CD4-positive, alpha-beta memory T cell (primary cell): ENCODE measurements around the gene SCN8A. TPM values are rescaled to one million over a fixed set of nuclear protein-coding genes. Genes with fewer than 3 reads are reported as not detected.

Experiments
- CTCF ChIA-PET: fragments of 350-600 bp; sonication (Branson Sonifier 250); formaldehyde crosslinking; loops from one replicate; lab custom pipeline; 2021; ENCODE audit warnings: inconsistent platforms; ENCODE audit not compliant: partially characterized antibody; lab: Charles Lee
- POLR2A ChIA-PET: fragments of 350-600 bp; sonication (Branson Sonifier 250); formaldehyde crosslinking; loops from one replicate; lab custom pipeline; 2021; ENCODE audit not compliant: partially characterized antibody; lab: Charles Lee
- DNase-seq, 5 donors: peaks; one replicate each; pipeline versions ENCODE4 v3.0.0 to v3.0.0-alpha.2; 2020 to 2022; ENCODE audit warnings: mixed read lengths in 1 of 5
- H3K27ac ChIP-seq: one replicate; pipeline ENCODE4 v1.7.0; 2013; ENCODE audit warnings: low read depth, low read length
- H3K27me3 ChIP-seq: 2 replicates; pipeline ENCODE4 v1.7.0; 2013; ENCODE audit warnings: mild to moderate bottlenecking, low read length, moderate library complexity; ENCODE audit not compliant: insufficient read depth
- H3K36me3 ChIP-seq: 2 replicates; pipeline ENCODE4 v1.7.0; 2013; ENCODE audit warnings: mild to moderate bottlenecking, low read length, moderate library complexity; ENCODE audit not compliant: insufficient read depth
- H3K4me1 ChIP-seq: 2 replicates; pipeline ENCODE4 v1.7.0; 2013; ENCODE audit warnings: mild to moderate bottlenecking, low read length, moderate library complexity; ENCODE audit not compliant: insufficient read depth
- H3K4me3 ChIP-seq, 2 donors: one replicate each; pipeline ENCODE4 v1.7.0; 2013; ENCODE audit warnings: low read length in 2 of 2, mild to moderate bottlenecking in 1 of 2
- H3K9me3 ChIP-seq, 2 donors: one replicate each; pipeline ENCODE4 v1.7.0; 2013; ENCODE audit warnings: low read length in 2 of 2, control low read depth in 1 of 2; ENCODE audit not compliant: control insufficient read depth in 1 of 2
- H3K27ac Mint-ChIP-seq, 7 donors: one replicate each; pipeline ENCODE4 v1.8.0; 2020 to 2021; ENCODE audit warnings: mixed read lengths in 7 of 7, mild to moderate bottlenecking in 6 of 7, inconsistent platforms in 3 of 7, moderate library complexity in 3 of 7
- H3K27me3 Mint-ChIP-seq, 2 donors: one replicate each; pipeline ENCODE4 v1.8.0; 2020 to 2021; ENCODE audit warnings: mixed read lengths in 2 of 2
- H3K36me3 Mint-ChIP-seq, 2 donors: one replicate each; pipeline ENCODE4 v1.8.0; 2020 to 2021; ENCODE audit warnings: mixed read lengths in 2 of 2, inconsistent platforms in 1 of 2, mild to moderate bottlenecking in 1 of 2
- H3K4me1 Mint-ChIP-seq, 4 donors: one replicate each; pipeline ENCODE4 v1.8.0; 2020 to 2021; ENCODE audit warnings: mixed read lengths in 4 of 4, mild to moderate bottlenecking in 1 of 4
- H3K4me3 Mint-ChIP-seq, 8 donors: one replicate each; pipeline ENCODE4 v1.8.0; 2020 to 2021; ENCODE audit warnings: mixed read lengths in 8 of 8, mild to moderate bottlenecking in 7 of 8, moderate library complexity in 6 of 8, inconsistent platforms in 3 of 8
- H3K9me3 Mint-ChIP-seq, 8 donors: one replicate each; pipeline ENCODE4 v1.8.0; 2020 to 2021; ENCODE audit warnings: mixed read lengths in 8 of 8, mild to moderate bottlenecking in 5 of 8, inconsistent platforms in 3 of 8, moderate library complexity in 1 of 8
- intact Hi-C: fragments of 100-400 bp; cut with micrococcal nuclease; formaldehyde crosslinking; loops from one replicate; pipeline ENCODE4 v1.15.1; 2023
- polyA plus RNA-seq, 2 donors: library from polyadenylated mRNA; unstranded; fragments of 300-500 nt; fragmentation: Illumina TruSeq; gene quantifications; one replicate each; pipeline ENCODE4 v1.2.3, GENCODE V29; 2021
- total RNA-seq, 2 experiments: library from RNA; stranded (reverse); gene quantifications; one replicate each; pipeline ENCODE4 v1.2.3, GENCODE V29; 2021

SCN8A gene
- total and polyA plus RNA-seq, 4 experiments from 2014 or later, result 0.04 to 1.00 (median 0.24) TPM

DNA sequence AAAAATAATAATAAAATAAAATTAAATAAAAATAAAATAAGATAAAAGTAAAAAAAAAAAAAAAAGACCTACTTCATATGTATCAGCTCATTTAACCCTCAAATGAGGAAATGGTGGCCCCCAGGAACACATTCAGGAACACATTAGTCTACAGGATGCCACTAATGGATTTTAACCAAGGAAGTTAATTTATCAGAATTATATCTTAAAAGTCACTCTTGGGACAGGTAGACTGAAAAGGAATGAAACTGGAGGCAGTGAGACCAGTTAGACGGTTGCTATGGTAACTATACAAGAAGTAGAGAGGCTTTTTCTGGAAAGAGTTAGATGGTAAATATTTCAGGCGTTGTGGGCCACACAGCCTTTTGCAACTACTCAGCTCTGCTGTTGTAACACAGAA is 54.9 kb downstream of the SCN8A start:
- Mint-ChIP-seq H3K36me3 (peaks cover 0 to 6% of the 10 kb centered on the region in 2 donors), H3K9me3 (peaks cover 0 to 23% (median 14%) of the 10 kb centered on the region in 8 donors), H3K27ac (no peak overlapping the region), H3K4me3 (no peak overlapping the region), H3K27me3 (peaks cover 0 to 14% of the 10 kb centered on the region in 2 donors), H3K4me1 (no peaks in the 10 kb centered on the region)
- DNase-seq, result no peak
- Histone ChIP-seq H3K27ac (no peak overlapping the region), H3K4me1 (no peaks in the 10 kb centered on the region), H3K9me3 (no peaks in the 10 kb centered on the region), H3K36me3 (no peaks in the 10 kb centered on the region), H3K4me3 (no peak overlapping the region), H3K27me3 (no peaks in the 10 kb centered on the region)
- POLR2A ChIA-PET, result no interaction called here
- intact Hi-C loops, result no loop called here
- CTCF ChIA-PET, result no interaction called here

DNA sequence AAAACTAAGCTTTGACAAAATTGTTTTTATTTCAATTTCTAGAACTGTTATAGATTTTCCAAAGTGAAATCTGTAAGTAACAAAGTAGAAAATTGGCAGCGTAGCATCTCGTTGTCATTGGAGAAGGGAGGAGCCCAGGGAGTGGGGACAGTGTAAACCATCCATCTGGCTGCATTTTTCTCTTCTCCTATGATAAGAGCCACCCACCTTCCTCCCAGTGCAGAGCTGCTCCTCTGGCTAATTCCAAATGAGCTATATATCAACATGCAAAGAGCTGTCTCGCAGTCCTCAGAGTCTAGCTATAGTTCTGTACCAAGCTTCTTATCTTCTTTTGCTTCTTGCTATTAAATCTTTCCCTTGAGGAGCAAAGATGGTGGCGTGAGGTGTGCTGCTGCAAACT is 56.6 kb downstream of the SCN8A start:
- intact Hi-C loops, result no loop called here
- H3K9me3 Mint-ChIP-seq, result peaks cover 2 to 26% (median 14%) of the 10 kb centered on the region in 8 donors
- H3K36me3 Mint-ChIP-seq, result peaks cover 0 to 6% of the 10 kb centered on the region in 2 donors
- H3K9me3 ChIP-seq, result no peaks in the 10 kb centered on the region
- no peak overlapping the region for H3K4me3 Mint-ChIP-seq
- CTCF ChIA-PET, result no interaction called here
- no peak overlapping the region for H3K27ac Mint-ChIP-seq
- peaks cover 8 to 14% of the 10 kb centered on the region in 2 donors for H3K27me3 Mint-ChIP-seq
- H3K4me1 ChIP-seq, result no peaks in the 10 kb centered on the region
- no peaks in the 10 kb centered on the region for H3K27me3 ChIP-seq
- DNase-seq, result no peak
- POLR2A ChIA-PET, result no interaction called here
- H3K36me3 ChIP-seq, result no peaks in the 10 kb centered on the region
- H3K4me1 Mint-ChIP-seq, result no peaks in the 10 kb centered on the region
- H3K27ac ChIP-seq, result no peak overlapping the region
- H3K4me3 ChIP-seq, result no peak overlapping the region

DNA sequence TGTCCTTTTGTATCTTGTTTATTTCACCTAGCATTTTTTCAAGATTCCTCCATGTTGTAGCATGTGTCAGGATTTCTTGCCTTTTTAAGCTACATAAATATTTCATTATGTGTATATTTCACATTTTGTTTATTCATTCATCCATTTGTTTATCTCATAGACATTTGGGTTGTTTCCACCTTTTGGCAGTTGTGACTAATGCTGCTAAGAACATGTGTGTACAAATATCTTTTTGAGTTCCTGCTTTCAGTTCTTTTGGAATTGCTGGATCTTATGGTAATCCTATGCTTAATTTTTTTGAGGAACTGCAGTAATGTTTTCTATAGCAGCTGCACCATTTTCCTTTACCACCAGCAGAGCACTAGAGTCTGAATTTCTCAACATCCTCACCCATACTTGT is 62.4 kb downstream of the SCN8A start:
- peaks cover 14 to 17% of the 10 kb centered on the region in 2 donors for H3K27me3 Mint-ChIP-seq
- Histone ChIP-seq H3K27ac (no peak overlapping the region), H3K27me3 (no peaks in the 10 kb centered on the region), H3K4me1 (no peaks in the 10 kb centered on the region), H3K4me3 (no peak overlapping the region), H3K9me3 (no peaks in the 10 kb centered on the region), H3K36me3 (no peaks in the 10 kb centered on the region)
- ChIA-PET POLR2A (no interaction called here), CTCF (interaction anchor here (1.1 kb wide), 1 partner anchor 224 kb away, joined by 3 read pairs; no protein-coding TSS in a partner anchor)
- H3K36me3 Mint-ChIP-seq, result peaks cover 0 to 3% of the 10 kb centered on the region in 2 donors
- intact Hi-C loops, result no loop called here
- no peak overlapping the region for H3K27ac Mint-ChIP-seq
- peaks cover 2 to 24% (median 13%) of the 10 kb centered on the region in 8 donors for H3K9me3 Mint-ChIP-seq
- H3K4me1 Mint-ChIP-seq, result no peaks in the 10 kb centered on the region
- DNase-seq, result no peak
- H3K4me3 Mint-ChIP-seq, result no peak overlapping the region

DNA sequence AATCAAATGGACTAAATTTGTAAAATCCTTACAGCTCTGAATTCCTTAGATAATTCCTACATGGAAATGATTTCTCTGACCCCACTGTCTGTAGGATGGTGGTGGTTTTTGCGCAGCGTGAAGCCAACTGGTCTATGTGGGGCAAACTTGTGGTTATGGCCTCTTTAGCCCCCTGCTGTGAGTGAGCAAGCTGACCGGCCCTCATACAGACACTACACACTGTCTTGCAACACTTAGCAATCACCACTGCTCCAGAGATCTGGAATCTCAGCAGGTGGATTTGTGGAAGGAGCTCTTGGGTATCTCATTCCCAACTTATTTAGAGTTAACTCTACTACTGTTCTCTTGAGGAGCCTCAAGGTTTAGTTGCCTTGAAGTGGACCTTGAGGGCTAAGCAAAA is 70.2 kb downstream of the SCN8A start:
- Histone ChIP-seq H3K36me3 (no peaks in the 10 kb centered on the region), H3K27me3 (no peaks in the 10 kb centered on the region), H3K27ac (no peak overlapping the region), H3K4me3 (no peak overlapping the region), H3K9me3 (no peaks in the 10 kb centered on the region), H3K4me1 (no peaks in the 10 kb centered on the region)
- CTCF ChIA-PET, result no interaction called here
- Mint-ChIP-seq H3K36me3 (no peaks in the 10 kb centered on the region), H3K4me1 (no peaks in the 10 kb centered on the region), H3K27me3 (peaks cover 13 to 15% of the 10 kb centered on the region in 2 donors), H3K27ac (no peak overlapping the region), H3K4me3 (no peak overlapping the region), H3K9me3 (peaks cover 0 to 1% (median 0%) of the 10 kb centered on the region in 8 donors)
- DNase-seq, result no peak
- intact Hi-C loops, result no loop called here
- POLR2A ChIA-PET, result no interaction called here

DNA sequence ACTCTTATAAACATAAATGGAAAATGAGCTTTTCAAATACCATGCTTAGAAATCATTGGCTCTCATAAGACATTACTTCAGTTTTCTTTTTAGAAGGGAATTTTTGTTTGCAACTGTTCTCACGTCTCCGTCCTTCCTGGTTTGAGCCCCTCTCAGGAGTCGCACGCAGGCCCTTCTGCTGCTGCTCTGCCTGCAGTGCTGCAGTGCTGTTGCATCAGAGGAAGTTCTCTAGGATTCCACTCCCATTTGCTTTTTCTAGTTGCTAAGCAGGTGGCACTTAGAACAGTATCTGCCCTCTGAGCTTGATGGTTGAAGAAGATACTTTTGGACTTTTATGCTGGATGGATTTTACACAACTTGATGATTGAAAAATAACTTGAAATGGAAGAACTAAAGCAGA is 70.8 kb downstream of the SCN8A start:
- peaks cover 0 to 1% (median 0%) of the 10 kb centered on the region in 8 donors for H3K9me3 Mint-ChIP-seq
- Histone ChIP-seq H3K9me3 (no peaks in the 10 kb centered on the region), H3K27me3 (no peaks in the 10 kb centered on the region), H3K4me1 (no peaks in the 10 kb centered on the region), H3K27ac (no peak overlapping the region), H3K36me3 (no peaks in the 10 kb centered on the region), H3K4me3 (no peak overlapping the region)
- intact Hi-C loops, result no loop called here
- no peak for DNase-seq
- POLR2A ChIA-PET, result no interaction called here
- no peaks in the 10 kb centered on the region for H3K36me3 Mint-ChIP-seq
- CTCF ChIA-PET, result no interaction called here
- no peaks in the 10 kb centered on the region for H3K4me1 Mint-ChIP-seq
- H3K27ac Mint-ChIP-seq, result no peak overlapping the region
- no peak overlapping the region for H3K4me3 Mint-ChIP-seq
- H3K27me3 Mint-ChIP-seq, result peaks cover 9 to 15% of the 10 kb centered on the region in 2 donors

DNA sequence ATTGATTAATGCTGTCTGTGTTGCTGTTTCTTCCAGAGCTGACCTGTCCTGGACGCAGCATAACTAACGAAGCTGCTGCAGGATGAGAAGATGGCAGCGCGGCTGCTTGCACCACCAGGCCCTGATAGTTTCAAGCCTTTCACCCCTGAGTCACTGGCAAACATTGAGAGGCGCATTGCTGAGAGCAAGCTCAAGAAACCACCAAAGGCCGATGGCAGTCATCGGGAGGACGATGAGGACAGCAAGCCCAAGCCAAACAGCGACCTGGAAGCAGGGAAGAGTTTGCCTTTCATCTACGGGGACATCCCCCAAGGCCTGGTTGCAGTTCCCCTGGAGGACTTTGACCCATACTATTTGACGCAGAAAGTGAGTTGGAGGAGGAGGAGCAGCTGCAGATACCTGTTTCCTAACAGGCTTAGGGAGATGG is 71.7 kb downstream of the SCN8A start:
- no peak overlapping the region for H3K27ac Mint-ChIP-seq
- no peak overlapping the region for H3K4me3 Mint-ChIP-seq
- H3K4me1 Mint-ChIP-seq, result no peaks in the 10 kb centered on the region
- H3K27me3 ChIP-seq, result no peaks in the 10 kb centered on the region
- intact Hi-C loops, result no loop called here
- no peaks in the 10 kb centered on the region for H3K36me3 Mint-ChIP-seq
- DNase-seq, result no peak
- POLR2A ChIA-PET, result no interaction called here
- H3K36me3 ChIP-seq, result no peaks in the 10 kb centered on the region
- CTCF ChIA-PET, result no interaction called here
- H3K27me3 Mint-ChIP-seq, result peaks cover 9 to 15% of the 10 kb centered on the region in 2 donors
- H3K9me3 Mint-ChIP-seq, result peaks cover 0 to 1% (median 0%) of the 10 kb centered on the region in 8 donors
- no peaks in the 10 kb centered on the region for H3K4me1 ChIP-seq
- no peak overlapping the region for H3K27ac ChIP-seq
- H3K4me3 ChIP-seq, result no peak overlapping the region
- H3K9me3 ChIP-seq, result no peaks in the 10 kb centered on the region

DNA sequence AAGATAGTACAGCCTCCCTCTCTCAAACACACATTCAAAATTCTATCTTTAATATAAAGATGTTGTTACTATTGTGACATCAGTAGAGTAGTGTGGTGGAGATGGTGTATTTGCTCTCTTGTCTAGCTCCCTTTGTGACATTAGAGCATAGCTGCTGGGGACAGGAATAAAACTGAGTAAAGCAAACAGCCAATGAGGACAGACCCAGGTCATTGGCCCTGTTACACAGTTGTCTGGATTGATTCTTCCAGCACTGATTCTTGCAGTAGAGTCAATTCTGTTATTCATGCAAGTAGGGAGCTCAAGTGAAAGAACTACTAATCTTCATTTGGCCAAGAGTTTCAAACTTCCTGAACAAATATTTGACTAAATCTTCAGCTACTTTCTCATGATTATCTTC is 72.4 kb downstream of the SCN8A start:
- Mint-ChIP-seq H3K36me3 (no peaks in the 10 kb centered on the region), H3K4me3 (no peak overlapping the region), H3K9me3 (no peaks in the 10 kb centered on the region), H3K27me3 (peaks cover 6 to 11% of the 10 kb centered on the region in 2 donors), H3K27ac (no peak overlapping the region), H3K4me1 (no peaks in the 10 kb centered on the region)
- Histone ChIP-seq H3K27me3 (no peaks in the 10 kb centered on the region), H3K27ac (no peak overlapping the region), H3K4me3 (no peak overlapping the region), H3K4me1 (no peaks in the 10 kb centered on the region), H3K9me3 (no peaks in the 10 kb centered on the region), H3K36me3 (no peaks in the 10 kb centered on the region)
- ChIA-PET CTCF (interaction anchor here (0.7 to 0.8 kb wide), 2 partner anchors 10 to 113 kb away, joined by 3 read pairs; no protein-coding TSS in a partner anchor), POLR2A (no interaction called here)
- intact Hi-C loops, result no loop called here
- DNase-seq, result no peak
